ENCODE data around the gene ANO2.
"Not testable (repeated sequence)": the region's sequence is repeated elsewhere in the genome, so short reads cannot be mapped to it uniquely, and the experiment has no call there.

The ANO2 gene

DNA sequence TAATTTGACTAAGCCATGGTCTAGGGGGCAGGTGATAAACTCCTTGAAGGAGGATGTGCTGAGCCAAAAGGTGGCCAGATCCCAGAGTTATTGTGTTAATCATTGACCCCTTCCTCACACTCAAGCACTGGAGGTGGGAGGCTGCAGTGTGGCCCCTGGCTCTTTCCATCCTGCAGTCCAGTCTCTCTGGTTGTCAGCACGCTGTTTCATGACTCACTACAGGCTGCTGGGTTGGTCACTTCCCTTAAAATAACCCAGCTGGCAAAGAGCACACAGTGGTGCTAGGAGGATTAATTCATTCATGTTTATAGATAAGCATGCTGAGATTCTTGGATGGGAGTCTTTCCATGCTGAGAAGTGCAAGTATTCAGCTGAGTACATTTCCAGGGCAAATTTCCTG, 228.9 kb downstream of the ANO2 start:
- no peak for DNase-seq

DNA sequence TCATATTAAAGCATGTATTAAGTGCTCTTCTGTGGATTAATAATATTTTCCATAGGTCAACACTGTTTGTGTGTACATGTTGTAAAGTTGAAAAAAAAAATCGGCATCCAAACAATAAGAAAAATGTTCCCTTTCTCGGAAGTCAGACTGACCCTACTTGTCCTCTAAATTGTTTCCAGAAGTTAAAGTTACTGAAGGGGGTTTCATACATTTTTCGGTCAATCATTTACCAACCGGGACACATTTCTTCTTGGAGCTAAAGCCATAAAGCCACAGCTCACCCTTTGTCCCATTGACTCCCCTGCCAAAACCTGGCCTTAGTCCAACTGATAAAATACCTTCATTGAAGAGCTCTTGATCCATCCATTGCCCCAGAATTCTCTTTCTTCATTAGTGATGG, 230.0 kb downstream of the ANO2 start:
- no peak for DNase-seq

DNA sequence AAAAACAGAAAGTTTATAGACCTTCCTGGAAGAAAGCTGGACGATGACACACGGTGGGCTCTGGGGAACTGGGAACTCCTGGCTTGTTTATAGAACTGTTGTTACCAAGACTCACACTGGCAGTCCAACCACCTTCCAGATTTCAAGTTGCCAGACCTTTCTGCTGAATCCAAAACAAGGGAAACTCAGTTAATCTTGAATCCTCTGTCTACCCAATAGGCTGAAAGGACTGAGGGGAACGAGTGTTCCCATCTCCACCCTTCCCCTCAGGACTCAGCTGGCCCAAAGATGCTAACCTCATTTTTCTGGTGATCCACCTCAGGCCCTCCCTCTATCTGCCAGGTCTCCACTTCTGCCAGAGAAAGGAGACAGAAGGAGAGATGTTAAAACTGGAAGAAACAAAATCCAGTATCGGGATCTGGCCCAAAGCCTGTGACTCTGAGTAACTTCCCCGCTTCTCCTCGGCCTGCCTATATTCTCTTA, 231.4 kb downstream of the ANO2 start:
- DNase-seq, result no peak

DNA sequence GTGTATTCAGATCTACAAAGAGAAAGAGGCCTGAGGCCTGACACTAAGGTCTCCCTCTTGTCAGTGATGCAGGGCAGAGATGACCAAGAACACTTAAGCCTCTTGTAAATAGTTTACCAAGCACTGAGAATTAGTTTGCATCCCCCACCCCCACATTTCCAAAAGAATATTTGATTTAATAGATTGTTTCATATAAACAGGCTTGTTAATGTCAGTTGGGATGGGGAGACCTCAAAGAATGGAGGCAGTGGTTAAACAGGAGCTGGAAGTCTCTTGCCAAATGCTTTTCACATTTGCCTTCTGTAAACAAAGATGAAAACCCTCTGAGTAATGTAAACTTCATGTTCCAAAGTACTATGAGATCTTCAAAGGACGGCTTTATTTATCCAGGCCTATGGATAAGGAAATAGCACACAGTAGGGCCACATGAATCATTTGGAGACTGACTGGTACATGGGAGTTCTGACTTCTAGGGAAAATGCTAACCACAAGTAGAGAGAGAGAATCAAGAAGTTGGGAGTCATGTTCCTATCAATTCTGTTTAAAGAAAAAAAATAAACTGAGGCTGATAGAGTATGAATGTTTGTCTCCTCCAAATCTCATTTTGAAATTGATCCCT, 234.7 kb downstream of the ANO2 start:
- no peak for DNase-seq

DNA sequence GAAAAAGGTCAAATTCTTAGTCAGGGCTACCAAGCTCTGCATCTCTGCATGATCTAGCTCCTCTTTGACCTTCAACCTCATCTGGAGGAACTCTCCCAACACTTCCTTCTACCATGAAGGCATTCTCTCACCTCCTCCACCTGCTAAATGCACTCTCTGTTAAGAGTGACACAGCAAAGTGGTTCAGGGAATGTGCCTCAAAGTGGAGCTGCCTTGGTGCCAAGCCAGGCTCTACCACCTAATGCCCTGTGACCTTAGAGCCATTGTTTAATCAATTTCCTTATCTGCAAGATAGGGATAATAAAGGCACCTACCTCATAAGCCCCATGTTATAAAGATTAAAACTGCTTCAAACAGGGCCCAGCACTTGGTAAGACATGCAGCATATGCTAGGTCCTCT, 236.7 kb downstream of the ANO2 start:
- no peak for DNase-seq

DNA sequence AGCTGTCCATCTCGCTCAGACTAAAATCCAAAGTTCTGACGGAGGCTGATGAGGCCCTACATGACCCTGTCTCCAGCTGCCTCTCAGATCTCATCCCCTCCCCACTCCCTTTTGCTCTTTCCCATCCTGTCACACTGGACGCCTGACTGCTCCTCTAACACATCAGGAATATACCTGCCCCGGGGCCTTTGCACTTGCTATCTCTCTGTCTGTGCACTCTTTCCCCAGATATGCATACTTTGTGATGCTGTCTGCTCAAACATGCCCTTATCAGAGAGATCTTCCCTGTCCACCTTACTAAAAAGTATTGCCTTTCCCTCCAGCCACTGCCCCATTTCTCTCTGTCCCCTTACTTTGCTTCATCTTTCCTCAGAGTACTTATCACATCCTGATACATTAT, 238.8 kb downstream of the ANO2 start:
- DNase-seq, result no peak

DNA sequence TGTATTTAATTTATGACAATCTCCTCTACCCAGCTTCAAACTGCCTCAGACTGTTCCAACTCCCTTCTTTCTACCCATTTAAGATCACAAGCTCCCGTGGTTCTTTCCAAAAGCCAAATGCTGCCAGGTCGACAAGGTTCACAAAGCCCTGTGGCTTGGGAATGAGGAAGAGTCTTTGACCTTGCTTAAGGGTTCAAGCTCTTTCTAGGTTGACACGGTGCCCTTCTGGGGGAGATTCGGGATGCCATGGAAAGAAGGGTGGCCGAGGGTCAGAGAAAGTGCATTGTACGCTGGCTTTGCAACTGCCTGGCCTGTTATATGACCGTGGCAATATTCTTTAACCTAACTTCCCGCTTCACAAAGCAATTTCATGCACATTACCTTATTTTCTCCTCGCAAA, 239.3 kb downstream of the ANO2 start:
- DNase-seq, result no peak

DNA sequence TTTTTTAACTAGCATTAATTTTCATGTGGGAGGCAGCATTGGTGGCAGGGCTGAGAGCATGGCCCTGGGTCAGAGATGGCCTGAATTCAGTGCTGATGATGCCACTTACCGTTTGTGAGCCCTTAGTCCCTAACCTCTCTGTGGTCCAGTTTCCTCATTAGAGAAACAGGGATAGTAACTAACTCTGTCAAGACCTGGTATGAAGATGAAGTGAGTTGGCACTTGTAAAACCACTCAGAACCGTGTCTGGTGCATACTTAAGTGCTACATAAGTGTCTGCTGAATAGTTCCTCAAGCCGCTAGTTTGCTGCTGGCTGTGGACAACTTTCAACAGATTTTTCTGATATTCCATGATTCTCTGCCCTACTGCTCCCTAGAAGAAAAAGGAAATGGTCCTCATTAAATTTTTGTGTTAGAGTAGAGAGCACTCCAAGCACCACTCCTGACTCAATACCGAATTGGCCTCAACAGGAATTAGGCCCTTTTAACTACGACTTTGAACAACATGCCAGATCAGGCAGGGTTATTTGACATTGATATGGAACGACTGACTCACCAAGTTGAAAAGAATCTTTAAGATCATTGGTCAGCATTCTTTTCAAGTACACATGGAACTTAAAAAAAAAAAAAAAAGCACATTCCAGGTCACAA, 250.2 kb downstream of the ANO2 start:
- DNase-seq, result no peak

DNA sequence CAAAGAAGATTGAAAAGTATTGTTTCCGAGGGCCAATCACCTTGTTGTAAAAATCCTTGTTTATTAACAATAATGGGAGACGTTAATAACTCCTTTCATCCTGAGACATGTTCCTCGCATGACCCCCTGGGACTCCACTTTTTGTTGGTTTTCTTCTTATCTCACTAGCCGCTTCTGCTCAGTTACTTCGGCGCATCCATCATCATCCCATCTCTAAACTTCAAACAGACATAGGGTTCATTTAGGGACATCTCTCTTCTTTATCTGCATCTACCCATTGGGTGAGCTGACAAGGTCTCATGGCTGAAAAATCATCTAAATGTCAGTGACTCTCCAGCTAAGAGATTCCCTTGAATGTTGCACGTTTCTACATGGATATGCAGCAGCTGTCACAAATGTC, 252.2 kb downstream of the ANO2 start:
- DNase-seq, result no peak

DNA sequence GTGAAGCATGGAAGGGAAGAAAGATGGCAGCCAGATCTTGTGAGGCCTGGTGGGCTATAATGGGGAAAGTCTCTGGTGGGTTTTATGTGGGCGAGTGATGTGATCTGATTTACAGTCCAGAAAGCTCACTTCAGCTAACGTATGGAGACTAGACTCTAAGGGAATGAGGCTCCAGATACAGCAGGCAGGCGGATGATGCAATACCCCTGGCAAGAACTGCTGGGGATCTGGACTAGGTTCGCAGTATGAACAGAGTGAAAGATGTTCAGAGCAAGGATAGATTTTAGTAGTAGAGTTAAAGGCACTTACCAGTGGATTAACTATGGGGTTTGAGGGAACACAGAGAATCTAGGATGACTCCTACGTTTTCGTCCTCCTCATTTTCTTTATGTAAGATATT, 253.1 kb downstream of the ANO2 start:
- no peak for DNase-seq

DNA sequence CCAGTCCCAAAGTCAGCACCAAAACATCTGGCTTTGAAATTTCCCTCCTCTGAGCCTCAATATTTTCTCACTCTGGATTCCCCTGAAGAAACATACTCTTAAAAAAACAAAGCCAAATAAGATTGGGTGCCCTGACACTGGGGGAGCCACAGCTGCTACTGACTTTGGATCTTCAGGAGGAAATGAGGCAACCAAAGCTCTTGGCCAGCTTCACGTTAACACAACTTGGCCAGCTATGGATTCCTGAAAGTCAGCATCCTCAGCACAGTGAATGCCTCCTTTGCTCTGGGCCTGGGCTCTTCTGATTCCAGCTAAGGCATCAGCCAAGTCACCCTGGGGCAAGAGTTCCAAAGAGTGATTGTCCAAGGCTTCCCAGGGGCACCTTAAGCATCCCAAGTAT, 254.8 kb downstream of the ANO2 start:
- no peak for DNase-seq

DNA sequence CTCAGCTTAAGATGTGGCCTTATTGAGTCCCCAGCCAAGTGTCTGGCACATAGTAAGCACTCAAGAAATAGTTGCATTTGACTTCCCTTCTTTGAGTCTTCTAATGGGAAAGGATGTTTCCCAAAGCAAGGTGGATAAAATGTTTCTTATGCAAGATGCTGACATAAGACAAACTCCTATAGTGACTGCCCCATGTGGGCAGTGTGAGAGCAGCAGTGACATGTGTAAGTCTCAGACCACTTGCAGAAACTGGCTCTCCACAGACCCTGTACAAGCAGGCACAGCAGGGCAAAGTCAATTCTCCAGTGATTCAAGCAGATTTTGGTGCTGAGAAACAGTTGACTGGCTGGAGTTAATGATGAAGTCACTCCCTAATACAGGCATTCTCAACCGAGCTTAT, 255.3 kb downstream of the ANO2 start:
- no peak for DNase-seq

DNA sequence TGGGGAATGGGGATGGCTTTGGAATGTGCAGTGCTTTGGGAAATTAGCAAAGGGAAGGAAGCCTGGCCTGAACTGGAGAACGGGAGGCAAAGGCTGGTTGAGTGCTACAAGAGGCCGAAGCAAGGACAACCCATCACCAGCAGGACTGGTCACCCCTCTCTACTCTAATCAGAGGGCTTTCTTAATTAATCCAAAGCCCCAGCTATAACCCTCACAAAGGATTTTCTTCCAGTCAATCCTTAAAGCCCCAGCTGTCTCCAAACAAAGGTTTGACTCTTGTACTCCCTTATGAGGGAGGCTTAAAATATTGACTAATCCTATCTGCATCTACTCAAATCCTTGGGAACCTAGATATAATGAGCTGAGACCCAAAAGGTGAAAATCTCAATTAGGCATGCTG, 256.8 kb downstream of the ANO2 start:
- no peak for DNase-seq

DNA sequence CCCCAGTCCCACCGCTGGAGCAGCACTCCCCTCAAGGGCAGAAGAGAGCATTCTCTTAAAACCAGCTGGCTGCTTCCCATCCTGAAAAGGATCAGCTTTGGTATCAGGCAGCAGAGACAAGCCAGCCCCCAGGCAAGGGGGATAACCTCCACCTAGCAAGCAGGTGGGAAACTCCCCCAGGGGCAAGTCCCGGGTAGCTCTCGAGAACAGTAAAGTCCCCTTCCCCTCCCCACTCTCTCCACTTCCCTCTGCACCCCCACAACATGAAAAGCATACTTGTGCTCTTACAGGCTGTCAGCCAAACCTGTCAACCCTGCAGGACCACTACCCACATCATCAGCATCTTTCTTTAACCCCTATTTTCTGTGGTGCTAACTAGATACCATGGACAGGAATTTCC, 259.1 kb downstream of the ANO2 start:
- DNase-seq, result no peak

DNA sequence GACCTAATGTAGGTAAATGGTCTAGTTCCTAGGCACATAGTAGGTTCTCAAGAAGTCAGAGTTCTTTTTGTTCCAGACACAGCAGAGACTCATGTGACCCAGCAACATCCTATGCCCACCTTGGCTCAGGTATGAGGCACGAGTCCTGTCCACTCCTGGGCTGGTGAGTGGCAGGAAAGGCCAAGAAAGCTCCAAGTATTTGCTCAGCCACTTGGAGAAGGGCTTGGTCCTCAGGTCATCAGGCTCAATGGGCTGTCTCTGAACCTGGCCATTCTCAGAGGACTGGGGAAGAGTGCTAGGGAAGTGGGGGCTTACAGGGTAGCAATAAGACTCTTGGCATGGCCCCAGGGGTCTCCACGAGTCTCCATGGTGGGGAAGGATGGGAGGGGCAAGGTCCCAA, 260.1 kb downstream of the ANO2 start:
- DNase-seq, result no peak

DNA sequence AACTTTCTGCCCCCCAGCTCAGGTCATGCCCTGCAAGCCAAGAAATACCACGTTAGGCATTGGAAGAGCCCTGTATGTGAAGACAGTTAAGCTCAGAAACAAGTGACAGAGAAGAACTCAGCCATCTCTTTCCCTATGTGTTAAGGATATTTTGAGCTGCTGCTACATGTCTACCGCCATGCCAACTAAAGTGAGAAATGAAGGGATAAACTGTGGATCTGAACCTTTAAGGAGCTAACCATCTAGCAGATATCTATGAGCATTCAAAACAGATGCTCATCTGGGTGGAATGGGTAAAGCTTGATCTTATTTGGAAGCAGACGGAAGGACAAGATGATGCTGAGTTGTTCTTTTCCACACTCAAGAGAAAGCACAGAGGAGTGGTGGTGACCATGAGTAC, 262.5 kb downstream of the ANO2 start:
- DNase-seq, result no peak

DNA sequence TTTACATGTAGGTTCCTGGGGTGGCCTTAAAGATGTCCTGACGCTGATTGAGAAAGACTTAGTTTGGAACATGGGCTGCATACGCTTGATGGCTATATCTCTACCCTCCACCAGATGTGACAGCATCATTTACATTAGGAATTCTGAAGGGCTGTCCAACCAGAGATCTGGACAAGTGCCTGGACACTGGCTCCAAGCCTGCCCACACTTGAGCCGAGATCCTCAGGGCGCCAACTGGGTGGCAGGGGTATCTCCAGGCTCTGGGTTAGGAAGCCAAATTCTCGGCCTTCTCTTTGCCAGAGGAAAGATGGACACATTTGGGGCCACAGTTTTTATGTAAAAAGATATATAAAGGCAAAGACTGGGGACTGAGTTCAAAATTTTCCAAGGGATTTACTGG, 266.9 kb downstream of the ANO2 start:
- no peak for DNase-seq

DNA sequence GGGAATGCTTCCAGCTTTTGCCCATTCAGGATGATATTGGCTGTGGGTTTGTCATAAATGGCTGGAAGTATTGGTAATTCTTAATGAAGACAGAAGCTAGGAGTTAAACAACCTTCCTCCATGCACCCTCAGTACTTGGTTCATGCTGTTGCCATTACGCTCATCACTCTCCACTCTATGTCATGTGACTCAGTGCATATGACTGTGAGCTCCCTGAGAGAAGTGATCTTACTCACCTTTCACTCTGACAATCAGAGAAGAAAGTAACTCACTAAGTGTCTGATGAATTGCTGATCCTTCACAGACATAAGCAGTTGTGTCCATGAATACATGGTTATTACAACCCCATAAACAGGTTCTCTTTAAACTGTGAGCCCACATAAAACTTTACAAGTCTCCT, 275.4 kb downstream of the ANO2 start:
- DNase-seq, result not testable (repeated sequence)

DNA sequence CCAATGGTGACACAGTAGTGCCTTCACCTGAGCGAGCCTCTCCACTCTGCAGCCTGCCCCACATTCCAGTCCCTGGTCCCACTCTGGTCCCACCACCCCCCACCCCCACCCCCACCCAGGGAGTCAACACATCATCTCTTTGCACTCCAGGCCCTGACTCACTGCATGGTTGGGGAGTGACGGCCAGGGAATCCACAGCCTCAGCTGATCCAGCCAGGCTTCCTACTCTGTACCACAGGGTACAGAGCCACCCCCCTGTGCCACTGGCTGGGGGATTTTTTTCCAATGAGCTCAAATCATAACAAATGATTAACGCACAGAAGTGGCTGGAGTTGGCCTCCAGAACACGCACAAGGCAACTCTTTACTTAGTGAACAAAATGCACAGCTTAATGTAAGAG, 279.4 kb downstream of the ANO2 start:
- DNase-seq, result no peak

DNA sequence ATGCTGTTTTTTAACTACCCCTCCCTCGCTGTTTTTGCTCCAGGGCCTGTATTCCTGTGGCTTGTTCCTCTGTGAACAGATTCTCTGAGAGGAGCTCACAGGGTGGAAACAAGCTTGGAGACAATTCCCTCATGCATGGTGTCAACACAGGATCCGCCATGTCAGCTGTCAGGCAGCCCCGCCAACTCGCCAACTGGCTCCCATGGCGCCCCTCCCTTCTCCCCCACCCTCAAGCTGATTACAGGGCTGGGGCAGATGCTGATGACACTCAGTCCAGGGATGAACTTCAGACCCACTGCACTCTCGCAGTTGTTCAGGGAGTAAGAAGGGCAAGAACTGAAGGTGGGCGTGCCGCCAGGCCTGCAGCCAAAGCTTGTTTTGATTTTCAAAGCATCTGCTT, 283.2 kb downstream of the ANO2 start:
- DNase-seq, result no peak

DNA sequence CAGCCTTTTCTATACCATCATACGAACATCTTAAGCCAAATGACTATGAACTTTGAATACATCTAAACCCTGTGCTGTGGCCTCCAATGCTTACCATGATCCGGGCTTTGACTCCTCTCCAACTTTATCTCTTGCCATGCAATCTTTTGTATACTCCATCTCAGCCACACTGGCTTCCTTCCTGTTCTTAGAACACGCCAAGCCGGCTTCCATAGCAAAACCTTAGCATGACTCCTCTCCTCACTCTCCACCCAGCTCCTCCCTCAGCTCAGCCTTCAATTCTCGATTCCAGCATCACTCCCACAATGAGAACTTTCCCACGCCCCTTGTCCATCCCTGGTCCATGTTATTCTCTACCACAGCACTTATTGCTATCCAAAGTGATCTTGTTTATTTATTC, 284.8 kb downstream of the ANO2 start:
- no peak for DNase-seq

DNA sequence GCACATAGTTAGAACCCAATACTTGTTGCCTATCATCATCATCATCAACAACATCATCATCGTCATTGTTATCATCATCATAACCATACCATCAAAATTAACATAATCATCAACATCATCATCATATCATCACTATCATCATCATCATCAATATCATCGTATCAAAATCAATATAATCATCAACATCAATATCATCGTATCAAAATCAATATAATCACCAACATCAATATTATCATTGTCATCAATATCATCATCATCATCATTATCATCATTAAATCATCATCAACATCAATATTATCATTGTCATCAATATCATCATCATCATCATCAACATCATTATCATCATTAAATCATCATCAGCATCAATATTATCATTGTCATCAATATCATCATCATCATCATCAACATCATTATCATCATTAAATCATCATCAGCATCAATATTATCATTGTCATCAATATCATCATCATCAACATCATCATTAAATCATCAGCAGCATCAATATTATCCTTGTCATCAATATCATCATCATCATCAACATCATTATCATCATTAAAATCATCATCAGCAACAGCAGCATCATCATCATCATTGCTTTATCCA, 286.6 kb downstream of the ANO2 start:
- DNase-seq, result not testable (repeated sequence)

DNA sequence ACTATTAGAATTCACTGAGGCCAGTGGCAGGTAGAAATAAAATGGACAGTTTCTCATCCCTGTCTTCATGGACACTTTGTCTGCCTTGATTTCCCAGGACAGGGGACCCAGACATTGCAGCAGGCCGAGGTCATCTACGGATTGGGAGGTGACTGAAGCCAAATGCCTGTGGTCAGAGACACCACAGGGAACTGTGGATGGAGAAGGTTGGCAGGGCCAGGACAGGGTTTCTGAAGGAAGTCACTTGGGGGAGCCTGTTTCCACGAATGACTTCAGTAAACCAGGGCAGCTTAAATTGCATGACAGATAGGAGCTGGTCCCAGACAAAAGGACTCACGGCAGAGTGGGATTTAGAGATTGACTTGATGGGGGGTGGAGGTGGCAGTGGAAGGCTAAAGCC, 288.2 kb downstream of the ANO2 start:
- DNase-seq, result no peak

DNA sequence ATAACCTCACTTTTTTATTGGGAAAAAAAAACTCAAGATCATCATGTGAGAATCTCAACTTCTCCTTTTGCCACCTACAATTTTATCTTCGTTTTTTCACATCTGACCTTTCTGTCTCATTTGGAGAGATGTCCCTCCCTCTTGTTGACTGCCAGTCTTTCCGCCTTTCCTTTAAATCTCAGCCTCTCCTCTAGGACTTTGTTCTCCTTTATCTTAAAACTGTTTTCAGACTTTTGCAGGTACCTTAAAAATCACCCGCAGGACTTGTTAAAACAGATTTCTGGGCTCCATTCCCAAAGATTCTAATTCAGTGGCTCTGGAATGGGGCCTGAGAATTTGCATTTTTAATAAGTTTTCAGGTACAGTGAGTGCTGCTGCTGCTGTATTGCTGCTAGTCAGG, 289.9 kb downstream of the ANO2 start:
- DNase-seq, result no peak

DNA sequence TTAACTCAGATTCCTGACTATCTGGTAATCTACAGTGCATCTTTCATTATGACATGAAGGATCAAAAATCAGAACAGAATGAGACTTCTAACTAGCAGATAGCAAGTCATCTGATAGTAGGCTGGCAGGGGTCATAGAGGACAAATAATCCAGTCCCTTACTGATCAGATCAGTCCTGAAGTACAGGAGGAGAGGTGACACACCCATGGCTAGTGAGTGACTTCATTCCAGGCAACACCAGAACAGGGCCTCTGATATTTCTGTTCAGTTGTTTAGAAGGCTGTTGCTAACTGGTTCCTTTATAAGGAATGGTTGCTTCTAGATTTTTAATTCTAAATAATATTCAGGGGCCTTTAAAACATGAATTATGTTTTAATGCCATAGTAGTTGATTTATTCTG, 291.0 kb downstream of the ANO2 start:
- no peak for DNase-seq

Measured in stimulated activated naive CD4-positive, alpha-beta T cell (primary cell).